WI38 (cell line): ENCODE data around the gene ARHGAP26.

Experiments used
- H3K4me3 ChIP-seq: 2 replicates; pipeline ENCODE4 v1.5.1; 2011; ENCODE audit warnings: low read depth, mild to moderate bottlenecking, control low read depth, low read length
- CTCF ChIP-seq: IDR thresholded peaks from 2 replicates; pipeline ENCODE4 v1.5.1; 2012; ENCODE audit warnings: low read depth, mild to moderate bottlenecking, control low read depth, low read length

The ARHGAP26 gene

DNA sequence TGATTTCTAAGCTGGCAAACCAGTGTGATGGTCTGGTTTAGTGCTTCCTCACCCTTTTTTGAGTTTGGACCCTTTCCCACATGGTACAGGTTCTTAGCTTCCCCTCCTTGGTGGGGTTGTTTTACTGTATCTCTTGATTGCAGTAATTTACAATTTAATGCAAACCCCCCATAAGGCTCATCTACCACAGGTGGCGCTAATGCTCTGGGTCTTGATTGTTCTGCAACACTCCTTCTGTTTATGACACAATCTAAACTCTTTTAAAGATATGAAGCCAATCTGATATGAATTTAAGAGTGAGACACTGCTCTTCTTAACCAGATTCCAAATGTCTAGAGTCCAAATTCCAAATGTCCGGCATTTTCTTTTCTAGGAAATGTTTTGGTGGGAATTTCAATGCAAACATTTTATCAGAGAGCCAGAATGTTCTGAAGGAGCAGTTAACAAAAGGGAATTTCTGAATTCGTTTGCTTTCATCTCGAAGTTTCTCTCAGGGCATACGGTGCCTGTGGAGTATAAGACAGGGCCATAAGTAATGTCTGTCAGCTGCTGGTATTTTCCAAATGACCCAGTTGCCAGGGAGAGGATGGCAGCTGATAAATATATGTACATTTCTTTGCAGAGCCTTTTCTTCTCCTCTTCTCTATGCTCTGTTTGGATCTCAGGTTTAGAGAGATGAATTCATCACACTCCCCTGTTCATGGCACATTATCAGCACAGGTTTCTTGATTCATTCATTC, 246.8 kb downstream of the ARHGAP26 start:
- H3K4me3 ChIP-seq, result no peak overlapping the region
- peak; percentile 56 for TF ChIP-seq CTCF

DNA sequence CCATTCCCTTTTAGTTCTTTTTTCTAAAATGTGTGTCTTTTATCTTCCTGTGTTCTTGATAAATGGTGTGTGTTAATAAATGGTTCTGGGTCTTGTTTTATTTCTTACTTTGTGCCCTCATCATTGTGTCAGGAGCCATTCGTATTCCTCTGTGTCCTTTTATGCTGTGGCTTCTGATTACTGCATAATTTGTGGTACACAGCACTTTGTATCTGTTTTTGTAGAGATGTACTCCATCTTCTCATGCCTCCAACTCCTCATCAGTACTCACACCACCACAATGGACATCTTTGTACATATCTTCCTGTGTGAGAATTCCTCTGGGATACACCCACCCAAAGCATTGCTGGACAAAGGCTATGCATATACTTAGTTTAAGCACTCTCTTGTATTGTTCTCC, 247.4 kb downstream of the ARHGAP26 start:
- no peak for TF ChIP-seq CTCF
- no peak overlapping the region for H3K4me3 ChIP-seq

DNA sequence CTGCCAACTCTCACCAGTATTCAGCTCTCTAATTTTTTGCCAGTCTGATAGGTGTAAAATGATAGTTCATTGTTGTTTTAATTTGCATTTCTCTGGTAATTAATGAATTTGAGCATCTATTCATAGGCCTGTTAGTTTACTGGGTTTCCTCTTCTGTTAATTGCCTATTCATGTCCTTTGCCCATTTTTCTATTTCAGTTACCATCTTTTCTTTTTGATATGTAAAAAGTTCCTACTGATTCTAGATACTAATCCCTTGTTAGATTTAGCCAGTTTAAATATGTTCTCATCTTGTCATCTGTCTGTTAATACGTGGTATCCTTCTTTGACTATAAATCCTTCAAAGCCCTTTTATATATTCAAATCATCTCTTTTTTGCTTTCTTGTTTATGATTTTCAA, 247.8 kb downstream of the ARHGAP26 start:
- no peak for TF ChIP-seq CTCF
- no peak overlapping the region for H3K4me3 ChIP-seq

- TF ChIP-seq CTCF, result no peak
- no peak overlapping the region for H3K4me3 ChIP-seq
Measured at GRCh38 chr5:143019157-143019556, 249.0 kb downstream of the ARHGAP26 start.

- TF ChIP-seq CTCF, result no peak
- H3K4me3 ChIP-seq, result no peak overlapping the region
Measured at GRCh38 chr5:143019614-143020515, 249.7 kb downstream of the ARHGAP26 start.

- TF ChIP-seq CTCF, result no peak
- no peak overlapping the region for H3K4me3 ChIP-seq
Measured at GRCh38 chr5:143021595-143021994, 251.4 kb downstream of the ARHGAP26 start.

GRCh38 chr5:143023411-143024096, 253.4 kb downstream of the ARHGAP26 start:
- H3K4me3 ChIP-seq, result no peak overlapping the region

More at GRCh38 chr5:143023411-143024096, 253.4 kb downstream of the ARHGAP26 start:
- no peak for TF ChIP-seq CTCF
